Measurements from ENCODE around the gene CTSW. TPM values are rescaled to one million over a fixed set of nuclear protein-coding genes. Genes with fewer than 3 reads are reported as not detected.
A peak's percentile ranks its signal among the peaks of the same experiment; 100 is the strongest.

The CTSW gene
- polyA plus RNA-seq, 1 donor: 1.3 TPM

GRCh38 chr11:65900899-65901180 is 21.2 kb downstream of the CTSW start:
- DNase-seq (ENCODE audit: low read depth): no peak

DNA sequence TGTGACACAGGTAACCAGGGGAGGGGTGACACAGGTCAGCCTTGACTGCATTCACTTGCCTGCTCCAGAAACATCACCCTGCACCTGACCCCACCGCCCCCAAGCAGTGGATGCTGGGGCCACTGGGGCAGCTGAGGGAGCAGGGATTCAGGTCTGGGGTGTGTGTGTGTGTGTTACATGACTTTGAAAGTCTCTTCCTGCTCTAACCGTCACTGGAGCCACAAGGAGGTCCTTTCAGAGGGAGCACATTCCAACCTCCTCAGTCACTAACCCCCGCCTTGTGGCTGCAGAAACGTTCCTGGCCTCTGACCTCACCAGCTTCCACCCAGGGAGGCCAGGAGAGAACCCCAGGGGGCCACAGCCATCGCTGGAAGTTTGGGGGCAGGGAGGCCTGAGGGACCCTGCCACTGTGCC is 23.4 kb downstream of the CTSW start:
- DNase-seq (ENCODE audit: low read depth): no peak

- no peak for DNase-seq (ENCODE audit: low read depth)
These were observed 24.1 kb downstream of the CTSW start for GRCh38 chr11:65903715-65904114.

- no peak for DNase-seq (ENCODE audit: low read depth)
These were observed 27.0 kb downstream of the CTSW start for GRCh38 chr11:65906602-65907001.

DNA sequence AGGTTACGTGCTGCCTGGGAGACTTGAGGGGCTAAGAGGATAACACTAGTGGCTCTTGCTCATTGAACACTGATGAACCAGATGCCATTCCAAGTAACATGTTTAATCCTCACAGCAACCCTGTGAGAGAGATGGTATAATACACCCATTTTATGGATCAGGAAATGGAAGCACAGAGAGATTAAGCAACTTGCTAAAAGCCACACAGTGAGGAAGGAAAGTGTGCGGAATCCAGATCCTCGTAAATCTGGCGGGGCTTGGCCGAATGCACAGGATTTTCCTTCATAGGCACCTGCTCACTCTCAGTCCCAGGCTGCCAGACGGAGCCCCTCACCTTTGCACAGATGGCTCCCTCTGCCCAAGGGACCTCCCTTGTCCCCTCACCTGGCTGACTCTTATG is 28.2 kb downstream of the CTSW start:
- no peak for DNase-seq (ENCODE audit: low read depth)

GRCh38 chr11:65911682-65912568 is 32.3 kb downstream of the CTSW start:
- DNase-seq (ENCODE audit: low read depth): no peak

DNA sequence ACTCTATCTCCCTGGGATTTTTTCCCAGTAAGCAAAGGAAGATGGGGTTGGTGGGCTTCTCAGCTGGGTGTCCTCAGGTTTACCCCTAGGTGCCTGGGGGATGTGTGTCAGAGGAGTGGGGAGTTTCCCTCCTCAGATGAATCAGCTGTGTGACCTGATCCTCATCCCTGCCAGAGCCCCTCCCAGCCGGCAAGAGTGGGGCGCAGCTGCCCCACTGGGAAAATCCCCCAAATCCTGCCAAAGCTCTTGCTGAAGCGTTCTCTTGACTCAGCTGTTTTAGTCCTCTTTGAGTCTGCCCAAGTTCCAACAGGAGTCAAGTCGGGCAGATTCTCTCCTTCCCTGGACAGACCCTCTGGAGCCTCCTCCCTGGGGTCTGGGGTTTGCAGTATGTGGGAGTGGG is 33.2 kb downstream of the CTSW start:
- no peak for DNase-seq (ENCODE audit: low read depth)

DNA sequence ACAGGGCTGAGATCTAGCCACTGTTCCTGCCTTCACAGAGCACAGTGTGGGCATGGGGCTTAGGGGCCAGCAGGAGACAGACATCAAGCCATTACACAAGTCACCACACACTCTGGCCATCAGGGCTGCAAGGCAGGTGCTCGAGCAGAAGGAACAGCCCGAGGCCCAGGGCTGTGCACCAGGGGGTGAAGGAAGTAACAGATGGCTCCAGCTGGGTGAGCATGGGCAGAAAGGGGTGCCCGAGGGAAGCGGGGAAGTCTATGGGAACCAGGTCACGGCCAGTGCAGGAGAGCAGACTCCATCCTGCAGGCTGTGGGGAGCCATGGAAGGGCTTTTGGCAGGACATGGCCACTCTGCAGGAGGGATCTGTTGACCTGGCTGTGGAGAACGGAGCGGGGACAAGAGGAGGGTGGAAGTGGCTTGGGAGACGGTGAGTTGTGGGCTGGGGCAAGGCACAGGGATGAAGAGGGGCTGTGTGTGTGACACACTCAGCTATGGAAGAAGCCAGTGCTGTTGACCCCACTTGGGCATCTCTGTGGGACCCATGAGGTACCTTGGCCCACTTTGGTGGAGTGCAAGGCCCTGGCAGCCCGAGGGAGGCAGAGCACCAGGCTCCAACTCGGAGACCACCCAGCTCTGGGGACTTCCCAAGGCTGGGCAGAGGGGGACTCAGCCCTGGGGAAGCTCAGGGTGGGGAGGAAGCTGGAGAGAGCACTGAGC is 35.6 kb downstream of the CTSW start:
- DNase-seq (ENCODE audit: low read depth): no peak

GRCh38 chr11:65915821-65916251 is 36.2 kb downstream of the CTSW start:
- DNase-seq (ENCODE audit: low read depth): no peak

DNA sequence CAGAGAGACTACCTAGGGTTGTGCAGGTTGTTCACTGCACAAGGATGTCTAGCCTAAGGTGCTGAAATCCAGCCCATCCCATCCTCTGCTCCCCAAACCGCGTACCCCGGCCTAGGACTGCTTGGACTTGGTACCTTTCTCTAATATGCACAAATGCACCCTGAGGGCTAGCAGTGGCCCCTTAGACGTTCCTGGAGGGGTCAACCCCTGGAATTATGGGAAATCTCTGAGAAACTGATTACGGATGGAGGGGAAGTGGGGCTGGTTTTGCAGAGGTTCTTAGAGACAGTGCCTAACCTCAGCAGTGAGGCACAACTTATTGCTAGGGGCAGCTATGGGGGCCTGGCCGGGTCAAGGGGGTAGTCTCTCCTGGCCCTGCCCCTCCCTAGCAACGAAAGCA is 36.8 kb downstream of the CTSW start:
- DNase-seq (ENCODE audit: low read depth): no peak

DNA sequence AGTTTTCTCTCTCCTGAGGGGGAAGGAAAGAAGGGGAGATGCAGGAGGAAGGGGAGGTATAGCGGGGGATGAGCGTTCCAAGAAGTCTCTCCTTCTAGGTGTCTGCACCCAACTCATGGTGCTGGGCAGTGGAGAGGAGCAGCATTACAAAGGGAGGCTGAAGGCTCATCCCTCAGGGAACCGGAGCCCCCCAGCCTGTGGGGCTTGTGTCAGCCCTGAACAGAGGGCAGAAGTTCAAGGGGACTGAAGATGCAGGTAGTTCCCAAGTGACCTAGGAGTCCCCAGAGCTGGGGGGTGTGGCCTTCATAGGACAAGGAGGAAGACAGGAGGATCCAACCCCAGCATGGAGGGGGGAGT is 37.4 kb downstream of the CTSW start:
- DNase-seq (ENCODE audit: low read depth): no peak

GRCh38 chr11:65917434-65918210 is 38.0 kb downstream of the CTSW start:
- DNase-seq (ENCODE audit: low read depth): no peak

GRCh38 chr11:65918211-65919140 is 38.8 kb downstream of the CTSW start, which contains the start of gene C11orf68:
Gene C11orf68 (minus strand): TSS chr11:65919062. CDS start chr11:65919031, 31 bp downstream.
- peak; percentile 72 for DNase-seq (ENCODE audit: low read depth)

DNA sequence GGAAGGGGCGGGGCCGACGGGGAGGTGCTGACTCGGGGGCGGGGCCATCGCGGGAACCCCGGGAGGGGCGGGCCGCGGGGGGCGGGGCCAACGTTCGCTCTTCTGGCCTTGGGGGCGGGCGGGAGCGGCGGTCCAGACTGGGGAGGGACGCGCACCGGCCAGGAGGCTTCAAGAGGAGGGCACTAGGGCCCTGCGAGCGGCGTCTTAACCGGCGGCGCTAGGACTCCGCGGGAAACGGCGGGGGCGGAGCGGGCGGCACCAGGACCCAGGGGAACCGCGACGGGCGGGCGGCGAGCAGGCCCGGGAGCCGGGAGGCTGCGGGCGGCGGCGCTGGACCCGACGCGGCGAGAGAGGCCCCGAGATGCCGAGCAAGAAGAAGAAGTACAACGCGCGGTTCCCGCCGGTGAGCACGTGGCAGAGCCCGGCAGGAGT is 39.5 kb downstream of the CTSW start, which contains the start of gene DRAP1:
Gene DRAP1, plus strand, starts transcription at position 286 of the 432 bp plus-strand sequence. Its CDS starts 76 bp downstream, at position 362.
- DNase-seq (ENCODE audit: low read depth): peak; percentile 83

DNA sequence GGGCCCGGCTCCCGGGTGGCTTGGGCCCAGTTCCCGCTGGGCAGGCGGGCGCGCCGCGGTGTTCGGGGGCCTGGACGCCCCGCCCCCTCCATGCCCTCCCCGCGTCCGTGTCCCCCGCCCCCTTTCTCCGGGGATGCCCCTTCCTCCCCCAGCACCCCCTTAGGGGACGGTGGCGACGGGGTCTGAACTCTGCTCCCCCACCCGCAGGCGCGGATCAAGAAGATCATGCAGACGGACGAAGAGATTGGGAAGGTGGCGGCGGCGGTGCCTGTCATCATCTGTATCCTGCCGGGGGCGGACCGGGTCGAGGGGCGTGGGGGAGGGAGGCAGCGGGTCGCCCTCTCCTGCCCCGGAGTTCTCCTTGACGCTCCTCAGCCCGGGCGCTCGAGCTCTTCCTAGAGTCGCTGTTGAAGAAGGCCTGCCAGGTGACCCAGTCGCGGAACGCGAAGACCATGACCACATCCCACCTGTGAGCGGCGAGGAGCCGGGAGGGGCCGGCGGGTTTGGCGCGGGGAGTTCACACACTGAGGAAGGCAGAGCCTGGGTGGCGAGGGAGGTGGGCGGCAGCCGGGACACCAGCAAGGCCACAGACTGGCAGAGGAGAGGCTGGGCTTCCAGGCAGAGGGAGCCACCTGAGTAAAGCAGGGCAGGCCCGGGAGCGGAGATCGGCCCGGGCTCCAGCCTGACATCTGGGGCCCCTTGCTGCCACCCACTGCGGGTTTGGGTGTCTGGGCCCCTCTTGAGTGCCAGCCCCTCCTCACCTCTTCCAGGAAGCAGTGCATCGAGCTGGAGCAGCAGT is 40.1 kb downstream of the CTSW start:
- no peak for DNase-seq (ENCODE audit: low read depth)

DNA sequence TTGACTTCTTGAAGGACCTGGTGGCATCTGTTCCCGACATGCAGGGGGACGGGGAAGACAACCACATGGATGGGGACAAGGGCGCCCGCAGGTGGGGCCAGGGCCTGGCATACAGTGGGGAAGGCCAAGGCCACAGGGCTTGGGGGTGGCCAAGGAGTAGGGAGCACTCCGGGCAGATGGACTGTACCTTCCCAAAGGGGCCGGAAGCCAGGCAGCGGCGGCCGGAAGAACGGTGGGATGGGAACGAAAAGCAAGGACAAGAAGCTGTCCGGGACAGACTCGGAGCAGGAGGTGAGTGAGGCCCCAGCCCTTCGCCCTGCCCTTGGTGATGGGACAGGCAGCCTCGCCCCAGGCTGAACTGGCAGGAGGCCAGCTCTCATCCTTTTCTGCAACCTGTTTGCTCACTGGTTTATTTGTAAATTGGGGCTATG is 40.8 kb downstream of the CTSW start:
- DNase-seq (ENCODE audit: low read depth): no peak

GRCh38 chr11:65921033-65921555 is 41.5 kb downstream of the CTSW start:
- DNase-seq (ENCODE audit: low read depth): no peak

DNA sequence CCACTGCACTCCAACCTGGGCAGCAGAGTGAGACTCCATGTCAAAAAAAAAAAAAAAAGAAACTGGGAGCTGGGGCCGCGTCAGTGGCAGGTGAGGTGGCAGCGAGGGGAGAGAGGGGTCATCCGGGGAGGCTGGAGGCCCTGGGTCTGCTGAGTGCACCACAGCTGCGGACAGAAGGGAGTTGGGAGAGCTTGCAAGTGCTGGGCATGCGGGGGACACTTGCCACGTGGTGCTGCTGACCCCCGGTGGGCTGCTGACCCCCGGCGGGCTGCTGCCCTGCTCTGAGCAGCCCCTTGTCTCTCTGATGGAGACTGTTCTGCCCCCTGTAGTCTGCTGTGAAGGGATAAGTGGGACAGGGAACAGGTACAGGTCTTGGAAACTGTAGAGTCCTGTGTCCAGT is 42.2 kb downstream of the CTSW start:
- DNase-seq (ENCODE audit: low read depth): no peak

- DNase-seq (ENCODE audit: low read depth): no peak
These were observed 42.9 kb downstream of the CTSW start for GRCh38 chr11:65922565-65922964.

DNA sequence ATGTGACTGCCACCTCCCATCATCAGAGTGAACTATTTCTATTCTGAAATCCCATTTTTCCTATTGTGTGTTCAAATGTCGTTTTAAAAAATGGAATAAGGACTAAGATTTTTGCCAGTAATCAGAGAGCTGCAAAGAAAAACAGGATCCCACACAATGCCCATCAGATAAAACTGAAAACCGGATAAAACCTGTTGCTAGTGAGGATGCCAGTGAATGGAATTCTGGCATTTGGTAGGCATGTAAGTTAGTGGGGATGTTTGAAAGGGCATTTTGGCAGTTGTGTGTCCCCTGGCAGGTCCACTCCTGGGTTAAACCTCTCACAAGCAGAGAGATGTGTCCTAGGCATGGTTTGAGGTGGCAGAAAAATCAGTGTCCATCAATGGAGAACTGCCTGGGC is 45.8 kb downstream of the CTSW start:
- no peak for DNase-seq (ENCODE audit: low read depth)
